Heart right ventricle (tissue), 16 donors: Measurements from ENCODE around the gene INPP5D. TPM values are rescaled to one million over a fixed set of nuclear protein-coding genes. Genes with fewer than 3 reads are reported as not detected.

Experiments used
- ATAC-seq, 8 donors: fragments of 200-7000 bp; cut with Tn5 transposase; one replicate each; pipeline ENCODE4 v1.9.1; 2020; ENCODE audit warnings: mild to moderate bottlenecking in 8 of 8, moderate library complexity in 8 of 8, moderate number of reproducible peaks in 1 of 8
- DNase-seq, 2 donors: peaks; one replicate each; pipeline ENCODE4 v3.0.0-alpha.2; 2020
- H3K27ac ChIP-seq, 10 donors: fragments of 200-600 bp; sonication (generic) in 2 of 10; one replicate each; pipeline versions ENCODE4 v1.5.0 to v1.8.0; 2020 to 2022; ENCODE audit warnings: mild to moderate bottlenecking in 3 of 10
- H3K27me3 ChIP-seq, 7 donors: fragments of 200-600 bp; one replicate each; pipeline ENCODE4 v1.8.0; 2021 to 2022; ENCODE audit warnings: mild to moderate bottlenecking in 2 of 7
- H3K36me3 ChIP-seq, 9 donors: fragments of 200-600 bp; sonication (generic) in 1 of 9; one replicate each; pipeline versions ENCODE4 v1.5.0 to v1.8.0; 2020 to 2022; ENCODE audit warnings: mild to moderate bottlenecking in 2 of 9
- H3K4me1 ChIP-seq, 9 donors: fragments of 200-600 bp; sonication (generic) in 1 of 9; one replicate each; pipeline versions ENCODE4 v1.5.0 to v1.8.0; 2020 to 2022; ENCODE audit warnings: mild to moderate bottlenecking in 4 of 9
- H3K4me3 ChIP-seq, 10 donors: fragments of 200-600 bp; sonication (generic) in 2 of 10; one replicate each; pipeline versions ENCODE4 v1.5.0 to v1.8.0; 2020 to 2022; ENCODE audit warnings: mild to moderate bottlenecking in 7 of 10, moderate library complexity in 2 of 10
- H3K9me3 ChIP-seq, 11 donors: fragments of 200-600 bp in 10 of 11; sonication (generic) in 2 of 11; one replicate each; pipeline versions ENCODE4 v1.5.0 to v1.8.0; 2013 to 2022; ENCODE audit warnings: mild to moderate bottlenecking in 2 of 11, control low read depth in 1 of 11, moderate library complexity in 1 of 11
- CTCF ChIP-seq, 9 donors: fragments of 200-600 bp; sonication (generic) in 2 of 9; IDR thresholded peaks; one replicate each; pipeline versions ENCODE4 v1.5.0 to v1.8.0; 2021 to 2022; ENCODE audit warnings: antibody characterized with exemption in 9 of 9, mild to moderate bottlenecking in 5 of 9, moderate library complexity in 1 of 9
- WGBS, 2 donors: extraction: QIAGEN DNeasy Blood & Tissue Kit; methylation state at CpG; one replicate each; pipeline ENCODE4 v1.1.7; 2013; ENCODE audit warnings: inconsistent platforms in 1 of 2; 5-methylcytosine and 5-hydroxymethylcytosine counted together
- intact Hi-C, 10 donors: fragments of 100-400 bp; cut with DNase I; formaldehyde crosslinking; loops; one replicate each; pipeline versions ENCODE4 v1.11.1 to v1.14.2; 2022
- polyA plus RNA-seq, 2 donors: library from polyadenylated mRNA; stranded (reverse); fragments of 200-250 nt; gene quantifications; one replicate each; pipeline ENCODE4 v1.2.3, GENCODE V29; 2013
- total RNA-seq, 10 donors: library from RNA; stranded (reverse); fragmentation: NEBNext Ultra II Directional in 3 of 10; extraction: Animal tissue kit (Norgen Biotek cat#: 25700) in 3 of 10; gene quantifications; one replicate each; pipeline versions ENCODE4 v1.2.1 to v1.2.4, GENCODE V29; 2021 to 2023
- donor health status: Arrhythmogenic right ventricular cardiomyopathy.
- donor health status: ischemic (EF 13 %, LVEDD 7.1; RV severe dilation, severe dysfunction).
- donor health status: healthy with polysubstance abuse.
- donor health status: DM: no; HTN: yes; CAD: no.
- donor health status: DM: no; HTN: no; CAD: no.
- donor health status: ischemic (EF 25% LVEDD 6.9; RV normal size, moderate dysfunction).
- donor health status: ischemic (EF 25% LVEDD 5.7; RV mildly dilated, moderate dysfunction).
- donor health status: healthy.
- donor health status: DM: yes; HTN: yes; CAD: no.
- donor health status: Ischemic cardiomyopathy.
- donor health status: ischemic (EF 35%, LVEDD 5.7; RV mildly dilated, moderate dysfunction).
- donor health status: nonischemic (EF 11% LVEDD 7.7; RV severe dilation, severe dysfunction).
- donor health status: DM: yes; HTN: yes; CAD: no.
- donor health status: PGD.
- donor health status: ischemic (EF 29% LVEDD 5.4; RV normal size, mild dysfunction).
- donor health status: nonischemic (EF 23%, LVEDD 6.1; RV moderate dilation, normal function).

Gene INPP5D
- total and polyA plus RNA-seq, 12 donors: 2.9 to 17.2 (median 5.7) TPM

GRCh38 chr2:233143700-233144331, 83.7 kb downstream of the INPP5D start:
- no peaks in the 10 kb centered on the region for H3K9me3 ChIP-seq
- WGBS, 2 donors: 95 to 98% methylated on average over 3 of the region's 3 CpGs
- no peak overlapping the region for H3K4me3 ChIP-seq
- ATAC-seq (no peak), DNase-seq (no peak)
- peaks cover 0 to 25% (median 8%) of the 10 kb centered on the region in 7 donors for H3K27me3 ChIP-seq
- H3K4me1 ChIP-seq: no peaks in the 10 kb centered on the region
- TF ChIP-seq CTCF (IDR thresholded peaks at IDR 0.05): no peak
- peaks cover 0 to 94% (median 7%) of the 10 kb centered on the region in 9 donors for H3K36me3 ChIP-seq
- intact Hi-C loops: no loop called here
- no peak overlapping the region for H3K27ac ChIP-seq

DNA sequence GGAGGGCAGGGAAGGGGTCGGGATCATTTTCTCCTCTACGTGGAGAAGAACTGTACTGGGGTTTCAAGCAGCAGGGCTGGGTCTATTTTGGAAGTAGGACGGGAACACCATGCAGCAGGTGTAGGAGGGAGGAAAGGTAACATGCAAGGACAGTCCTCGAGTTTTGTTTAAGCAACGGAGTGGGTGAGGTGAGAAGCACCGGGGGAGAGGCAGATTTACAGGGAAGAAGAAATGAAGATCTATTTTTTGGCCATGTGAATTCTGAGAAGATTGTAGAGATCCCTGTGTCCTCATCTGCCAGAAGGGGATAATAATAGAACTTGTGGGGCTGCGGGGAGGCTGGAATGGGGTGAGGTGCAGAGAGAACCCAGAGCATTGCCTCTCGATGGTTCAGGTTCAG, 85.6 kb downstream of the INPP5D start:
- ATAC-seq (no peak), DNase-seq (no peak)
- no peak overlapping the region for H3K4me3 ChIP-seq
- peaks cover 0 to 95% (median 7%) of the 10 kb centered on the region in 9 donors for H3K36me3 ChIP-seq
- H3K27ac ChIP-seq: no peak overlapping the region
- no peaks in the 10 kb centered on the region for H3K4me1 ChIP-seq
- peaks cover 0 to 15% (median 3%) of the 10 kb centered on the region in 7 donors for H3K27me3 ChIP-seq
- no peaks in the 10 kb centered on the region for H3K9me3 ChIP-seq
- intact Hi-C loops: no loop called here
- no peak for TF ChIP-seq CTCF (IDR thresholded peaks at IDR 0.05)
- WGBS, 2 donors: 92 to 94% methylated on average over 8 of the region's 8 CpGs

- Histone ChIP-seq H3K36me3 (peaks cover 0 to 95% (median 6%) of the 10 kb centered on the region in 9 donors), H3K9me3 (no peaks in the 10 kb centered on the region), H3K27me3 (peaks cover 0 to 13% (median 0%) of the 10 kb centered on the region in 7 donors), H3K4me1 (no peaks in the 10 kb centered on the region), H3K4me3 (no peak overlapping the region), H3K27ac (no peak overlapping the region)
- ATAC-seq (no peak), DNase-seq (no peak)
- intact Hi-C loops: no loop called here
- TF ChIP-seq CTCF (IDR thresholded peaks at IDR 0.05): no peak
- 90 to 93% methylated on average over 11 of the region's 11 CpGs for WGBS, 2 donors
These were observed 86.1 kb downstream of the INPP5D start for GRCh38 chr2:233146194-233146593.

GRCh38 chr2:233147136-233147828, 87.1 kb downstream of the INPP5D start:
- H3K36me3 ChIP-seq: peaks cover 0 to 96% (median 6%) of the 10 kb centered on the region in 9 donors
- ATAC-seq (no peak), DNase-seq (no peak)
- peaks cover 0 to 12% (median 0%) of the 10 kb centered on the region in 7 donors for H3K27me3 ChIP-seq
- no peak overlapping the region for H3K4me3 ChIP-seq
- TF ChIP-seq CTCF (IDR thresholded peaks at IDR 0.05): no peak
- H3K4me1 ChIP-seq: peaks cover 0 to 3% (median 0%) of the 10 kb centered on the region in 9 donors
- intact Hi-C loops: no loop called here
- no peak overlapping the region for H3K27ac ChIP-seq
- 83 to 84% methylated on average over 22 of the region's 22 CpGs for WGBS, 2 donors
- no peaks in the 10 kb centered on the region for H3K9me3 ChIP-seq
